Esophagus muscularis mucosa (tissue), 4 donors: ENCODE results near the gene IVL. TPM values are rescaled to one million over a fixed set of nuclear protein-coding genes. Genes with fewer than 3 reads are reported as not detected.

ENCODE experiments used
- DNase-seq: peaks from one replicate; pipeline ENCODE4 v3.0.0-alpha.2; 2017; ENCODE audit errors: extremely low spot score
- H3K27ac ChIP-seq, 4 donors: fragments of 200-600 bp; sonication (generic); replicated peaks in 1 of 4; 1 replicate in 3 of 4; 2 replicates in 1 of 4; pipeline ENCODE4 v1.5.1; 2016 to 2019; ENCODE audit warnings: mild to moderate bottlenecking in 1 of 4
- H3K27me3 ChIP-seq, 4 donors: fragments of 200-600 bp; sonication (generic); one replicate each; pipeline versions ENCODE4 v1.5.1 to v1.6.0; 2016 to 2019
- H3K36me3 ChIP-seq, 4 donors: fragments of 200-600 bp; sonication (generic); one replicate each; pipeline ENCODE4 v1.5.1; 2016 to 2019
- H3K4me1 ChIP-seq, 4 donors: fragments of 200-600 bp; sonication (generic); one replicate each; pipeline ENCODE4 v1.5.1; 2016 to 2019
- H3K4me3 ChIP-seq, 4 donors: fragments of 200-600 bp; sonication (generic); 1 replicate in 2 of 4; 2 replicates in 2 of 4; pipeline ENCODE4 v1.5.1; 2016 to 2019; ENCODE audit warnings: mild to moderate bottlenecking in 4 of 4, moderate library complexity in 1 of 4
- H3K9me3 ChIP-seq, 4 donors: fragments of 200-600 bp; sonication (generic); 1 replicate in 3 of 4; 2 replicates in 1 of 4; pipeline ENCODE4 v1.5.1; 2016 to 2019
- EP300 ChIP-seq: sonication (generic); formaldehyde crosslinking; IDR thresholded peaks from one replicate; pipeline ENCODE4 v1.6.1; 2017; ENCODE audit warnings: antibody characterized with exemption
- POLR2A ChIP-seq: fragments of 450-650 bp; IDR thresholded peaks from one replicate; pipeline ENCODE4 v1.6.1; 2017; ENCODE audit warnings: antibody characterized with exemption, moderate library complexity, mild to moderate bottlenecking, low read depth
- POLR2AphosphoS5 ChIP-seq, 2 donors: sonication (generic); formaldehyde crosslinking; IDR thresholded peaks; one replicate each; pipeline ENCODE4 v1.6.1; 2017; ENCODE audit warnings: antibody characterized with exemption in 2 of 2
- WGBS: methylation state at CpG from one replicate; pipeline ENCODE4 v1.1.5; 2018; 5-methylcytosine and 5-hydroxymethylcytosine counted together
- intact Hi-C: fragments of 100-400 bp; cut with DNase I; formaldehyde crosslinking; loops from one replicate; pipeline ENCODE4 v1.15.1; 2023
- total RNA-seq, 4 donors: library from RNA; depleted of rRNA; stranded (reverse); fragments of >200 nt; gene quantifications; one replicate each; pipeline versions ENCODE4 v1.1.0 to v1.2.1, GENCODE V29; 2016
- TF ChIP-seq, protein P1 (sequence below), 3 experiments: fragments of 200-600 bp in 2 of 3; fragments of 450-650 bp in 1 of 3; sonication (generic) in 2 of 3; IDR thresholded peaks; one replicate each; pipeline ENCODE4 v1.5.1; 2017 to 2019; ENCODE audit warnings: antibody characterized with exemption in 3 of 3, mild to moderate bottlenecking in 2 of 3, moderate library complexity in 1 of 3

IVL gene
- total RNA-seq, 4 donors from 2014 or later = not detected

DNA sequence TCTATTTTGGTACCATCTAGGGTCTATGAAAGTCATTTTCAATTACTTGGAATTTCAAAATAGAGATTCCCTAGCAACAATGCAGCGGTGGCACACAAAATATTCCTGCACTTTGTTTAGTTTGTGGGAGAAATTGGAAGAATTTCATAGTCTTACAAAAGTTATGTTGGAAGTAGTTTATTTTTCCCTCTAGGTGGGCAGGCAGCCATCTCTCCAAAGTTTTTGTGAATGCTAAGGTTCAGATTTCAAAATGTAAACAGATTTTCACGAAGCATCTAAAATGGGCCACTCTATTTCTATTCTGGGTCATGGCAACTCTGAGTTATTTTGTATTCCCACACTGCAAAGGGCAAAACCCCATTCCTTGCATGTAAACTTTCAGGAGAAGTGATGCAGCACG, 22.3 kb upstream of the IVL start:
- Histone ChIP-seq H3K4me1 (peaks cover 0 to 39% (median 37%) of the 10 kb centered on the region in 4 donors), H3K36me3 (no peaks in the 10 kb centered on the region), H3K9me3 (no peaks in the 10 kb centered on the region), H3K27ac (peak overlapping the region; percentile 35 to 67 (median 53)), H3K4me3 (no peak overlapping the region), H3K27me3 (no peaks in the 10 kb centered on the region)
- WGBS = 26% methylated on average over 3 of the region's 3 CpGs
- intact Hi-C loops = no loop called here
- no peak for DNase-seq
- TF ChIP-seq POLR2AphosphoS5 (IDR thresholded peaks at IDR 0.05) (no peak), POLR2A (no peak)

- no peaks in the 10 kb centered on the region for H3K27me3 ChIP-seq
- peak overlapping the region in 3 of 4 donors; percentile 35 to 64 (median 51) for H3K27ac ChIP-seq
- TF ChIP-seq POLR2A (no peak), EP300 (no peak), POLR2AphosphoS5 (IDR thresholded peaks at IDR 0.05) (no peak)
- TF ChIP-seq, protein P1, sequence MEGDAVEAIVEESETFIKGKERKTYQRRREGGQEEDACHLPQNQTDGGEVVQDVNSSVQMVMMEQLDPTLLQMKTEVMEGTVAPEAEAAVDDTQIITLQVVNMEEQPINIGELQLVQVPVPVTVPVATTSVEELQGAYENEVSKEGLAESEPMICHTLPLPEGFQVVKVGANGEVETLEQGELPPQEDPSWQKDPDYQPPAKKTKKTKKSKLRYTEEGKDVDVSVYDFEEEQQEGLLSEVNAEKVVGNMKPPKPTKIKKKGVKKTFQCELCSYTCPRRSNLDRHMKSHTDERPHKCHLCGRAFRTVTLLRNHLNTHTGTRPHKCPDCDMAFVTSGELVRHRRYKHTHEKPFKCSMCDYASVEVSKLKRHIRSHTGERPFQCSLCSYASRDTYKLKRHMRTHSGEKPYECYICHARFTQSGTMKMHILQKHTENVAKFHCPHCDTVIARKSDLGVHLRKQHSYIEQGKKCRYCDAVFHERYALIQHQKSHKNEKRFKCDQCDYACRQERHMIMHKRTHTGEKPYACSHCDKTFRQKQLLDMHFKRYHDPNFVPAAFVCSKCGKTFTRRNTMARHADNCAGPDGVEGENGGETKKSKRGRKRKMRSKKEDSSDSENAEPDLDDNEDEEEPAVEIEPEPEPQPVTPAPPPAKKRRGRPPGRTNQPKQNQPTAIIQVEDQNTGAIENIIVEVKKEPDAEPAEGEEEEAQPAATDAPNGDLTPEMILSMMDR (IDR thresholded peaks at IDR 0.05) = no peak
- no peak overlapping the region for H3K4me3 ChIP-seq
- intact Hi-C loops = no loop called here
- no peak for DNase-seq
- no peaks in the 10 kb centered on the region for H3K9me3 ChIP-seq
- WGBS = 70% methylated on average over 4 of the region's 8 CpGs
- peaks cover 0 to 39% (median 37%) of the 10 kb centered on the region in 4 donors for H3K4me1 ChIP-seq
- no peaks in the 10 kb centered on the region for H3K36me3 ChIP-seq
Measured at GRCh38 chr1:152886758-152887409, 21.5 kb upstream of the IVL start.

DNA sequence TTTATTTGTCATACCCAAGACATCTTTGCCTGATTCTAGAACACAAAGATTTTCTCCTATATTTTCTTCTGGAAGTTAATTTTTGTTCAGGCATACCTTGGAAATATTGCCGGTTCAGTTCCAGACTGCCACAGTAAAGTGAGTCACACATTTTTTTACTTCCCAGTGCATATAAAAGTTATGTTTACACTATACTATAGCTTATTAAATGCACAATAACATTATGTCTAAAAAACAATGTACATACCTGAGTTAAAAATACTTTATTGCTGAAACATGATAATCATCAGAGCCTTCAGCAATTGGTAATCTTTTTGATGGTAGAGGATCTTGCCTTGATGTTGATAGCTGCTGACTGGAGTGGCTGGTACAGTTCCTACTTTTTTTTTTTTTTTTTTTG, 20.2 kb upstream of the IVL start:
- WGBS = 100% methylated on average over 1 of the region's 1 CpG
- DNase-seq = no peak
- peaks cover 0 to 39% (median 37%) of the 10 kb centered on the region in 4 donors for H3K4me1 ChIP-seq
- no peak overlapping the region for H3K4me3 ChIP-seq
- no peaks in the 10 kb centered on the region for H3K36me3 ChIP-seq
- intact Hi-C loops = no loop called here
- no peaks in the 10 kb centered on the region for H3K27me3 ChIP-seq
- H3K27ac ChIP-seq = no peak overlapping the region
- TF ChIP-seq POLR2AphosphoS5 (IDR thresholded peaks at IDR 0.05) (no peak), POLR2A (no peak), EP300 (no peak)
- TF ChIP-seq, protein P1 (IDR thresholded peaks at IDR 0.05) = no peak
- H3K9me3 ChIP-seq = no peaks in the 10 kb centered on the region

- 83% methylated on average over 4 of the region's 4 CpGs for WGBS
- DNase-seq = peak; percentile 55
- Histone ChIP-seq H3K27ac (no peak overlapping the region), H3K4me1 (peaks cover 0 to 13% (median 4%) of the 10 kb centered on the region in 4 donors), H3K27me3 (no peaks in the 10 kb centered on the region), H3K36me3 (no peaks in the 10 kb centered on the region), H3K9me3 (no peaks in the 10 kb centered on the region), H3K4me3 (no peak overlapping the region)
- TF ChIP-seq POLR2A (no peak), EP300 (no peak), POLR2AphosphoS5 (IDR thresholded peaks at IDR 0.05) (no peak)
- TF ChIP-seq, protein P1 (IDR thresholded peaks at IDR 0.05) = no peak
- intact Hi-C loops = no loop called here
Measured at GRCh38 chr1:152899027-152899426, 9.3 kb upstream of the IVL start.

DNA sequence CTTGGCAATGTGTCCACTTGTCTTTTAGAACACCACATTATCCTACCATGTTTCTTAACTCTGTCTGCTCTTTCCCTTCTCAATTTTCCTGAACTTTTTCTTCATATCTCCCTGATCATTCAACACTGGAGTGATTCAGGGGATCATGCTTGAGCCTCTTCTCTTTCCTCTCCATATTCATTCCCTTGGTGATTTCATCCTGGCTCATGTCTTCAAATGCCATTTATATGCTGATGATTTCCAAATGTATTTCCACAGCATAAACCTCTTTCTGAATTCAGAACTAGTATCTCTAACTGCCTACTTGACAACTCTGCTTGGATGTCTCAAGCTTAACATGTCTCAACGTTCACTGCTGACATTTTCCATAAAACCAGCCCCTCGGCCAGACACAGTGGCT, 8.5 kb upstream of the IVL start:
- no peak for DNase-seq
- 73% methylated on average over 2 of the region's 2 CpGs for WGBS
- TF ChIP-seq, protein P1 (IDR thresholded peaks at IDR 0.05) = no peak
- TF ChIP-seq EP300 (no peak), POLR2A (no peak), POLR2AphosphoS5 (IDR thresholded peaks at IDR 0.05) (no peak)

More for the DNA sequence above, 8.5 kb upstream of the IVL start:
- Histone ChIP-seq H3K4me3 (no peak overlapping the region), H3K27ac (no peak overlapping the region), H3K27me3 (no peaks in the 10 kb centered on the region), H3K4me1 (peaks cover 0 to 12% (median 3%) of the 10 kb centered on the region in 4 donors), H3K36me3 (no peaks in the 10 kb centered on the region), H3K9me3 (no peaks in the 10 kb centered on the region)
- intact Hi-C loops = no loop called here
